ENCODE results near the gene LCNL1.

- TF ChIP-seq CTCF (IDR thresholded peaks at IDR 0.05) = no peak
- no peak for TF ChIP-seq EP300 (IDR thresholded peaks at IDR 0.05)
Observed at GRCh38 chr9:136964171-136964689, 18.6 kb upstream of the LCNL1 start.

Measured in upper lobe of left lung (tissue), 4 donors.